GM12874 (cell line): ENCODE data around the gene NMT1.

Experiments
- CTCF ChIP-seq: IDR thresholded peaks from 2 replicates; pipeline ENCODE4 v1.5.1; 2011; ENCODE audit warnings: low read depth, mild to moderate bottlenecking, control low read depth, low read length, moderate library complexity; ENCODE audit not compliant: insufficient read depth

The NMT1 gene

GRCh38 chr17:45127548-45128300 is 66.6 kb downstream of the NMT1 start:
- TF ChIP-seq CTCF, result no peak

GRCh38 chr17:45128331-45128730 is 67.2 kb downstream of the NMT1 start:
- TF ChIP-seq CTCF, result no peak

GRCh38 chr17:45128989-45129388 is 67.9 kb downstream of the NMT1 start:
- TF ChIP-seq CTCF, result no peak

GRCh38 chr17:45129426-45129939 is 68.4 kb downstream of the NMT1 start:
- TF ChIP-seq CTCF, result no peak

GRCh38 chr17:45129940-45130680 is 69.0 kb downstream of the NMT1 start:
- TF ChIP-seq CTCF, result no peak

- no peak for TF ChIP-seq CTCF
Observed at GRCh38 chr17:45130681-45131615, 69.8 kb downstream of the NMT1 start.
